Vein endothelial cell (primary cell): ENCODE data around the gene EEF1E1. TPM values are rescaled to one million over a fixed set of nuclear protein-coding genes. Genes with fewer than 3 reads are reported as not detected.

Experiments
- total RNA-seq: library from RNA; depleted of rRNA; stranded (reverse); fragments of >200 nt; gene quantifications from 2 replicates; pipeline ENCODE4 v1.2.3, GENCODE V29; 2012

The EEF1E1 gene
- total RNA-seq, result 34.0 and 65.7 TPM in 2 replicates

DNA sequence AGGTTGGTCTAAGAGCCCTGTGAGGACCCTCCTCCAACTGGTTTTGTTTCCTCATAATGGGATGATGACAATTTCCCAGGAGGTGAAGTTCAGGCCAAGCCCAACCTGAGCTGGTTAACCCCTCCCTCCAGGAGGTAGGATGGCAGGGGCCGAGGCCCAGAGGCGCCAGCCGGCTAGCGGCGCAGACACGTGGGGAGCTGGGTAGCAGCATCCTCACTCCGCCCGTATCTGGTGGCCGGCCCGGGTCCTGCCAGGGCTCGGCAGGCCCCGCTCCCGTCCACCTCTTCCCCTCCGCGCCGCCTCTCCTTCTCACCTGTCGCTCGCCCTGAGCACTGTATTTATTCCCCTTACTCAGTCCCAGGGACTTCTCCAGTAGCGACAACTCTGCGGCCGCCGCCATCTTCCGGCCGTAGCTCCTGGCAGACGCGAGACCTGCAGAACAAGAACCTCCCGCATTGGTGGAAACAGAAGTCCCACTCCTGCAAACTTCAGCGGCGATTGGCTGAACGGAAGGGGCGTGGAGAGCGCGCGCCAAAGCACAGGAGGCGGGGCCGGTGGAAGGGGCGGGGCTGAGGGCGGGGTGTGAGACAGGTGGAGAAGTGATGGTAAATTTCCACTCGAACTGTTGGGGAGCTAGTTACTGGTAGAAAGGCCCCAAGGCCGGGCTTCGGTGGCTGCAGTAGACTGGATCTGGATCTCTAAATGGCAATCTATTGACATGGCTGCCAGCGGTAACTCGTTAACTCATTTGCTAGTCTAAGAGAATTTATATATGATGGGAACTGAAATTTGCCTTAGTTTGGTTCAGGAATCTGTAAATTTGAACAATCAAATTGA is at the start of gene EEF1E1:
Gene EEF1E1 (minus strand): TSS at position 427 of the 837 bp plus-strand sequence. CDS start 27 bp downstream, at position 400.

DNA sequence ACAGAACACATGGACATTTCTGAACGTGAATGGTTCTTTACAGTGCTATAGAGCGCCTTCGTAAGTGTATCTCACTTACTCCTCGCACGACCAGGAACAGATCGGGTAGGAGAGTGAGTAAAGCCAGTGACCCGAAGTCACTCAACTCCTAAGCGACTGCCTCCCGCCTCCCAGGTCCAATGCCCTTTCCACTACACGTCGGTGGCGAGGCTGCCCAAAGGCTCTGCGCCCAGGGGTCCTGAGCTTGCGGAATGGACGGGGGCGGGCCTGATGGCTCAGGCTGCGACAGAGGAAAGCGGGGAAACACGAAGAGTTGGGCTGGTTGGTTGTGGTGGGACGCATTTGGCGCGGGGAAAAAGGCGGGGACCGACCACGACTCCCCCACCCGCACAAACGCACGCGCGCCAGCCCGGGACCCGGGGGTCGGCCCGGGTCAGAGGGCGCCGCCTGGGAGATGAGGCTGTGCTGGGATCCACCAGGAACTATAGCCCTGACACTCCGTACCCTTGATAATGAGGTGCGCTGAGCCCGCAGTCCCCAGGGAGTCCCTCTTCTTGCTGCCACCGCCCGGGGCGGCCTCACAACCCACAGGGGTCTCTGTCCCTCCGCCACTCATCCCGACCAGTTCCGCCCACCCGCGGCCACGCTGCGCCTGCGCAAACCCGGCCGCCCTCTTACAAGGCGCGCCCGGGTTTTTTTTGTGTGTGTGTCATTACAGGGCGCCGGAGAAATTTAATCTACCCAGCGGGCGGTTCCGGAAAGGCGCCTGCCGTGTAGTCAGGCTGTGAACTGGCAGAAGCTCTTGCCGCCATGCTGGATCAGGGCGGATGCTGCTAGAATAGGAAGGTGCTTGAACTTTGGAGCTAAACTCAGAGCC is 38.3 kb downstream of the EEF1E1 start, which contains the start of gene BLOC1S5:
Gene BLOC1S5 (minus strand): TSS at position 629 of the 877 bp plus-strand sequence. CDS start 13 bp downstream, at position 616.

Other genes starting within 250 kb of the EEF1E1 start
- 1,169 and 2,250 TPM in 2 replicates for gene TXNDC5, start 191.8 kb downstream of the EEF1E1 start, total RNA-seq
- 13.1 and 17.8 TPM in 2 replicates for gene BLOC1S5, start 38.2 kb downstream of the EEF1E1 start, total RNA-seq